Tibial nerve (tissue), 4 donors: ENCODE measurements around the gene SCN5A. TPM values are rescaled to one million over a fixed set of nuclear protein-coding genes. Genes with fewer than 3 reads are reported as not detected.
A peak's percentile ranks its signal among the peaks of the same experiment; 100 is the strongest.

Experiments used
- DNase-seq, 2 donors: peaks; one replicate each; pipeline ENCODE4 v3.0.0-alpha.2; 2019; ENCODE audit warnings: low spot score in 2 of 2
- H3K27ac ChIP-seq, 4 donors: fragments of 200-600 bp; sonication (generic) in 3 of 4; one replicate each; pipeline ENCODE4 v1.5.1; 2017 to 2019; ENCODE audit warnings: mild to moderate bottlenecking in 1 of 4
- H3K27me3 ChIP-seq, 2 donors: fragments of 200-600 bp; sonication (generic) in 1 of 2; one replicate each; pipeline versions ENCODE4 v1.5.1 to v1.6.0; 2017 to 2019
- H3K36me3 ChIP-seq, 3 donors: fragments of 200-600 bp; sonication (generic); one replicate each; pipeline ENCODE4 v1.5.1; 2018 to 2019
- H3K4me1 ChIP-seq, 4 donors: fragments of 200-600 bp; sonication (generic) in 3 of 4; one replicate each; pipeline ENCODE4 v1.5.1; 2017 to 2019
- H3K4me3 ChIP-seq, 4 donors: fragments of 200-600 bp; sonication (generic) in 3 of 4; one replicate each; pipeline ENCODE4 v1.5.1; 2017 to 2019; ENCODE audit warnings: mild to moderate bottlenecking in 1 of 4, moderate library complexity in 1 of 4
- H3K9me3 ChIP-seq, 4 donors: fragments of 200-600 bp; sonication (generic) in 3 of 4; one replicate each; pipeline ENCODE4 v1.5.1; 2017 to 2019
- CTCF ChIP-seq, 5 experiments: fragments of 200-600 bp in 3 of 5; fragments of 450-650 bp in 2 of 5; sonication (generic) in 3 of 5; IDR thresholded peaks; one replicate each; pipeline ENCODE4 v1.5.1; 2016 to 2019; ENCODE audit warnings: antibody characterized with exemption in 5 of 5, mild to moderate bottlenecking in 3 of 5, moderate library complexity in 2 of 5
- EP300 ChIP-seq, 2 donors: sonication (generic); formaldehyde crosslinking; IDR thresholded peaks; one replicate each; pipeline ENCODE4 v1.6.1; 2017; ENCODE audit warnings: antibody characterized with exemption in 2 of 2, mild to moderate bottlenecking in 1 of 2
- POLR2A ChIP-seq, 2 donors: fragments of 450-650 bp; IDR thresholded peaks; one replicate each; pipeline ENCODE4 v1.6.1; 2017; ENCODE audit warnings: antibody characterized with exemption in 2 of 2, mild to moderate bottlenecking in 2 of 2, moderate library complexity in 2 of 2
- WGBS, 2 donors: methylation state at CpG; one replicate each; pipeline ENCODE4 v1.1.5; 2018; 5-methylcytosine and 5-hydroxymethylcytosine counted together
- total RNA-seq, 4 donors: library from RNA; depleted of rRNA; stranded (reverse); fragments of >200 nt; gene quantifications; one replicate each; pipeline ENCODE4 v1.1.0, GENCODE V29; 2016

Gene SCN5A
- total RNA-seq, 4 donors from 2014 or later: 0.44 to 2.7 (median 1.8) TPM

DNA sequence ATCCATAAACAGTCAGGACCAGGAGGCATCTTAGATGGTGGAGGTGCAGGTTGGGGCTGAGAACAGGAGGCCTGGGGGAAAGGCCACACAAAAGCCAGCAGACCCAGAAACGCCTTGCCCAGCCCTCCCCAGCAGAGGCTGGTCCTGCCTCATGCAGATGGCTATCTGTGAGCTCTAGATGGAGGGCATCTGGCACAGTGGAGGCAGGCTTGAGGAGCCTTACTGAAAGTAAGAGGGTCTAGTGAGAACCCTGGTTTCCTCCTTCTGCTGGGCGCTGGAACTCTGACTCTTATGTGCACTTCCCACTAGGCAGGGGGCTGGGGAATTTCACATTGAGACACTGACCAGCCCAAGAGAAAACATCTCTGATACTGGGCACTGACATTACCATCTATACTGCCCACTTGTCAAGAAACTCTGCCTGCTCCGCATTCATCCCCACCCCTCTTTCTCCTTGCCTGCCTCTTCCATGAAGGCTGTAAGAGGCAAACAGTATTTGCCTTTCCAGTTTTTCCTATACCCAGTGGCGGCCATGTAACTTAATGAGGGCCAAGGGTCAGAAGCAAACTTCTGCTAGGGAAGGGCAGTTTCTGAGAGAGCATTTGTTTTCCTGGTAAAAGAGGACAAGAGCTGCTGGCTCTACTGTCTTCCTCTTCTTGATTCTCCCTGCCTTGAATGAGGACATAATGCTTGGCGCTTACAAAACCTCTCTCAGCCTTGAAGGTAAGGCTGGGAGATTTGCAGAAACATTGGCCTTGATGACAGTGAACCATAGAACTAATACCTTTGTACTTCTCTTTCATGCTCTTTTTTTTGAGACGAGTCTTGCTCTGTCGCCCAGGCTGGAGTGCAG, 4.4 kb upstream of the SCN5A start:
- Histone ChIP-seq H3K4me1 (peaks cover 0 to 18% (median 5%) of the 10 kb centered on the region in 4 donors), H3K27me3 (peaks cover 0 to 35% of the 10 kb centered on the region in 2 donors), H3K4me3 (no peak overlapping the region), H3K9me3 (no peaks in the 10 kb centered on the region), H3K27ac (no peak overlapping the region), H3K36me3 (no peaks in the 10 kb centered on the region)
- WGBS, 2 donors: 72 to 81% methylated on average over 7 of the region's 7 CpGs
- no peak for DNase-seq
- no peak for TF ChIP-seq CTCF (IDR thresholded peaks at IDR 0.05)
- TF ChIP-seq POLR2A (IDR thresholded peaks at IDR 0.05): no peak
- TF ChIP-seq EP300 (IDR thresholded peaks at IDR 0.05): no peak

GRCh38 chr3:38652934-38653333, 3.4 kb upstream of the SCN5A start:
- Histone ChIP-seq H3K4me1 (peaks cover 0 to 27% (median 7%) of the 10 kb centered on the region in 4 donors), H3K9me3 (no peaks in the 10 kb centered on the region), H3K36me3 (no peaks in the 10 kb centered on the region), H3K4me3 (no peak overlapping the region), H3K27me3 (peaks cover 0 to 40% of the 10 kb centered on the region in 2 donors), H3K27ac (no peak overlapping the region)
- no peak for DNase-seq
- TF ChIP-seq CTCF (IDR thresholded peaks at IDR 0.05) (no peak), EP300 (IDR thresholded peaks at IDR 0.05) (no peak), POLR2A (IDR thresholded peaks at IDR 0.05) (no peak)
- 94 to 95% methylated on average over 1 of the region's 1 CpG for WGBS, 2 donors

- no peaks in the 10 kb centered on the region for H3K36me3 ChIP-seq
- no peak for TF ChIP-seq POLR2A (IDR thresholded peaks at IDR 0.05)
- peak; percentile 81 to 95 (median 90) for TF ChIP-seq CTCF (IDR thresholded peaks at IDR 0.05)
- peak overlapping the region in 1 of 4 donors; percentile 12 for H3K4me3 ChIP-seq
- peaks cover 0 to 29% of the 10 kb centered on the region in 2 donors for H3K27me3 ChIP-seq
- no peak overlapping the region for H3K27ac ChIP-seq
- DNase-seq: peak; percentile 29 to 64
- no peaks in the 10 kb centered on the region for H3K9me3 ChIP-seq
- peaks cover 0 to 27% (median 7%) of the 10 kb centered on the region in 4 donors for H3K4me1 ChIP-seq
- WGBS, 2 donors: 9 to 11% methylated on average over 15 to 19 of the region's 19 CpGs
Measured at GRCh38 chr3:38651153-38651789, 1.8 kb upstream of the SCN5A start.

DNA sequence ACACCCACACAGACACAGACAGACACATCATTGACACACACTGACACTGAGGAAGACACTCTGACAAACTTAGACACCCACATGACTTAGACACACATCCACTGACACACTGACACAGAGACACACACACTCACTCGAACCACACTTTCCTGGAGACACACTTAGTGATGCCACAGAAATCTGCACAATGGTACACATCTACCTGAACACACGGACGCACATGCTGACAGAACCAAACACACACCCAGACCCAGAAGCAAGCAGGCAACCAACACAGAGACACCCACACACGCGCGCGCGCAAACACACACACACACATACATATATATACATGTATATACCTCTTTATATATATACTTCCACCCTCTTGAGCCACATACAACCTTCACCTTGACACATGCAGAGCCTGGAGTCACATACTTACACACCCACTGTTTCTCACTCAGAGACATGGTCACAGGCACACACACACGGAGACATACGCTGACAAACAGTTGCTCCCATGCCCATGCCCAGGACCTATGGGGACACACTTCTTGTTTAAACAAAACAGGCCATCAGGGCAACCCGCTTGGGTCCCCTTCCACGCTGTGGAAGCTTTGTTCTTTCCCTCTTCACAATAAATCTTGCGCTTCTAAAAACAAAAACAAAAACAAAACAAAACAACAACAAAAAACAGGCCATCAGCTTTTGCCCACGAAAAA, 913 bp upstream of the SCN5A start:
- 66 to 73% methylated on average over 14 of the region's 14 CpGs for WGBS, 2 donors
- Histone ChIP-seq H3K36me3 (no peaks in the 10 kb centered on the region), H3K27ac (peak overlapping the region in 1 of 4 donors; percentile 38), H3K4me1 (peaks cover 0 to 27% (median 7%) of the 10 kb centered on the region in 4 donors), H3K4me3 (peak overlapping the region in 2 of 4 donors; percentile 46 to 67), H3K27me3 (peaks cover 0 to 25% of the 10 kb centered on the region in 2 donors), H3K9me3 (no peaks in the 10 kb centered on the region)
- no peak for DNase-seq
- TF ChIP-seq CTCF (IDR thresholded peaks at IDR 0.05) (no peak), EP300 (IDR thresholded peaks at IDR 0.05) (no peak), POLR2A (IDR thresholded peaks at IDR 0.05) (no peak)
